ENCODE data around the gene ATP8B4.
A peak's percentile ranks its signal among the peaks of the same experiment; 100 is the strongest.

Gene ATP8B4

GRCh38 chr15:50009634-50010033 is 109.4 kb downstream of the ATP8B4 start:
- no peaks in the 10 kb centered on the region for H3K4me1 ChIP-seq (ENCODE audit: insufficient read depth, low read length, severe bottlenecking)
- H3K4me2 ChIP-seq (ENCODE audit: low read length), result no peak overlapping the region
- no peak overlapping the region for H3K4me3 ChIP-seq (ENCODE audit: low read depth, low read length, poor library complexity, severe bottlenecking)
- H3K9me3 ChIP-seq (ENCODE audit: low read length), result no peaks in the 10 kb centered on the region
- H3K9me2 ChIP-seq (ENCODE audit: low read depth, low read length), result no peaks in the 10 kb centered on the region
- H3K36me3 ChIP-seq (ENCODE audit: insufficient read depth, low read length), result no peaks in the 10 kb centered on the region
- no peak overlapping the region for H3K9ac ChIP-seq (ENCODE audit: low read length)
- TF ChIP-seq CTCF (IDR thresholded peaks at IDR 0.05; ENCODE audit: low read length), result no peak
- no peak for TF ChIP-seq EZH2 (IDR thresholded peaks at IDR 0.05; ENCODE audit: borderline replicate concordance, low read length)
- no peak overlapping the region for H3K27ac ChIP-seq (ENCODE audit: low read depth, low read length, poor library complexity, severe bottlenecking)
- no peak overlapping the region for H2AFZ ChIP-seq (ENCODE audit: low read length)
- H3K79me2 ChIP-seq (ENCODE audit: insufficient read depth, low read length), result no peaks in the 10 kb centered on the region
- H3K27me3 ChIP-seq (ENCODE audit: insufficient read depth, low read length), result no peaks in the 10 kb centered on the region
- H4K20me1 ChIP-seq (ENCODE audit: insufficient read depth, low read length), result no peaks in the 10 kb centered on the region
- H3F3A ChIP-seq (ENCODE audit: insufficient read depth, low read length), result no peaks in the 10 kb centered on the region

GRCh38 chr15:50003786-50004334 is 115.2 kb downstream of the ATP8B4 start:
- H4K20me1 ChIP-seq (ENCODE audit: insufficient read depth, low read length), result no peaks in the 10 kb centered on the region
- H3K27me3 ChIP-seq (ENCODE audit: insufficient read depth, low read length), result no peaks in the 10 kb centered on the region
- no peak overlapping the region for H2AFZ ChIP-seq (ENCODE audit: low read length)
- H3K27ac ChIP-seq (ENCODE audit: low read depth, low read length, poor library complexity, severe bottlenecking), result no peak overlapping the region
- H3F3A ChIP-seq (ENCODE audit: insufficient read depth, low read length), result no peaks in the 10 kb centered on the region
- no peak overlapping the region for H3K4me3 ChIP-seq (ENCODE audit: low read depth, low read length, poor library complexity, severe bottlenecking)
- H3K9me3 ChIP-seq (ENCODE audit: low read length), result peaks cover 3% of the 10 kb centered on the region; the same call in 1 of the 2 replicates
- no peak overlapping the region for H3K4me2 ChIP-seq (ENCODE audit: low read length)
- H3K9me2 ChIP-seq (ENCODE audit: low read depth, low read length), result no peaks in the 10 kb centered on the region
- H3K79me2 ChIP-seq (ENCODE audit: insufficient read depth, low read length), result no peaks in the 10 kb centered on the region
- no peak overlapping the region for H3K9ac ChIP-seq (ENCODE audit: low read length)
- H3K4me1 ChIP-seq (ENCODE audit: insufficient read depth, low read length, severe bottlenecking), result no peaks in the 10 kb centered on the region
- TF ChIP-seq CTCF (IDR thresholded peaks at IDR 0.05; ENCODE audit: low read length) (peak; percentile 88), EZH2 (IDR thresholded peaks at IDR 0.05; ENCODE audit: borderline replicate concordance, low read length) (no peak)
- H3K36me3 ChIP-seq (ENCODE audit: insufficient read depth, low read length), result no peaks in the 10 kb centered on the region

DNA sequence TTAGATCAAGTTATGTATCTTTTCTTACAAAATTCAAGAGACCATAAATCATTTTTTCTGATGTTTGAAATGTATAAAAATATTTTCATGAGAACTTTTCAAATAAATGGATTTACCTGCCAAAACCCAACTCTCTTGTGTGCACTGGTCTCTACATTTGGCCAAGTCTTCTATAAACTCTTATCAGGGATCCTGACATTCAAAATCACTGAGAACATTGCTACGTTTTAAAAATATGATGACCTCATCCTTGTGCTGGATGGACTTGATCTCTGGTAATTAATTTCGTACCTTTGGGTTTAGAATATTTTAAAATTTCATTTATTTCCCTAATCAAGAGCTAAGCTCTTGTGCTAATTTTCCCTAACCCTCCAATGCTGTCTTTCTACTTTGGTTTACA is 127.4 kb downstream of the ATP8B4 start:
- Histone ChIP-seq H3K36me3 (ENCODE audit: insufficient read depth, low read length) (no peaks in the 10 kb centered on the region), H2AFZ (ENCODE audit: low read length) (no peak overlapping the region), H3K9me3 (ENCODE audit: low read length) (no peaks in the 10 kb centered on the region), H4K20me1 (ENCODE audit: insufficient read depth, low read length) (no peaks in the 10 kb centered on the region), H3K9me2 (ENCODE audit: low read depth, low read length) (no peaks in the 10 kb centered on the region), H3K27ac (ENCODE audit: low read depth, low read length, poor library complexity, severe bottlenecking) (no peak overlapping the region), H3K27me3 (ENCODE audit: insufficient read depth, low read length) (no peaks in the 10 kb centered on the region), H3K4me2 (ENCODE audit: low read length) (no peak overlapping the region), H3K4me3 (ENCODE audit: low read depth, low read length, poor library complexity, severe bottlenecking) (no peak overlapping the region), H3F3A (ENCODE audit: insufficient read depth, low read length) (no peaks in the 10 kb centered on the region), H3K79me2 (ENCODE audit: insufficient read depth, low read length) (no peaks in the 10 kb centered on the region), H3K9ac (ENCODE audit: low read length) (no peak overlapping the region), H3K4me1 (ENCODE audit: insufficient read depth, low read length, severe bottlenecking) (no peaks in the 10 kb centered on the region)
- no peak for TF ChIP-seq EZH2 (IDR thresholded peaks at IDR 0.05; ENCODE audit: borderline replicate concordance, low read length)
- no peak for TF ChIP-seq CTCF (IDR thresholded peaks at IDR 0.05; ENCODE audit: low read length)
